B cell (primary cell): Measurements from ENCODE around the gene MAB21L3. TPM values are rescaled to one million over a fixed set of nuclear protein-coding genes. Genes with fewer than 3 reads are reported as not detected.

Source experiments
- ATAC-seq: fragments of 200-7000 bp; cut with Tn5 transposase; one replicate; pipeline ENCODE4 v1.10.0; 2021; ENCODE audit warnings: low read depth, mild to moderate bottlenecking, moderate number of reproducible peaks, moderate library complexity
- CTCF ChIA-PET: fragments of 350-600 bp; sonication (Branson Sonifier 250); formaldehyde crosslinking; loops from one replicate; lab custom pipeline; 2021; ENCODE audit warnings: antibody characterized with exemption, inconsistent platforms; lab: Charles Lee
- POLR2A ChIA-PET: fragments of 350-600 bp; sonication (Branson Sonifier 250); formaldehyde crosslinking; loops from one replicate; lab custom pipeline; 2021; ENCODE audit warnings: antibody characterized with exemption; lab: Charles Lee
- DNase-seq: peaks from one replicate; pipeline ENCODE4 v3.0.0; 2013
- H2AFZ ChIP-seq: 2 replicates; pipeline ENCODE4 v1.6.1; 2012; ENCODE audit warnings: mild to moderate bottlenecking, low read depth, low read length; ENCODE audit not compliant: insufficient read depth, poor library complexity, severe bottlenecking
- H3K27ac ChIP-seq, 2 donors: 1 replicate in 1 of 2; 2 replicates in 1 of 2; pipeline ENCODE4 v1.5.1; 2012 to 2013; ENCODE audit warnings: low read length in 2 of 2, mild to moderate bottlenecking in 2 of 2, moderate library complexity in 1 of 2
- H3K27me3 ChIP-seq, 4 experiments: fragments of 200-600 bp in 1 of 4; sonication (generic) in 1 of 4; replicated peaks in 1 of 4; 1 replicate in 2 of 4; 2 replicates in 2 of 4; pipeline versions ENCODE4 v1.6.1 to v1.7.0; 2013 to 2016; ENCODE audit warnings: low read length in 3 of 4, mild to moderate bottlenecking in 2 of 4, mixed read lengths in 1 of 4, moderate library complexity in 1 of 4; ENCODE audit not compliant: insufficient read depth in 4 of 4, control insufficient read depth in 3 of 4; ENCODE audit errors: control extremely low read depth in 1 of 4
- H3K36me3 ChIP-seq, 2 experiments: replicated peaks in 1 of 2; 1 replicate in 1 of 2; 2 replicates in 1 of 2; pipeline versions ENCODE4 v1.6.1 to v1.7.1; 2013; ENCODE audit warnings: low read length in 1 of 2; ENCODE audit not compliant: insufficient read depth in 2 of 2, control insufficient read depth in 1 of 2; ENCODE audit errors: control extremely low read depth in 1 of 2, extremely low read depth in 1 of 2
- H3K4me1 ChIP-seq, 2 donors: fragments of 200-600 bp in 1 of 2; sonication (generic) in 1 of 2; 1 replicate in 1 of 2; 2 replicates in 1 of 2; pipeline versions ENCODE4 v1.5.1 to v1.6.1; 2013 to 2017; ENCODE audit warnings: low read length in 2 of 2; ENCODE audit not compliant: control insufficient read depth in 2 of 2, insufficient read depth in 2 of 2
- H3K4me2 ChIP-seq: replicated peaks from 2 replicates; pipeline ENCODE3; 2012; ENCODE audit warnings: mild to moderate bottlenecking, low read depth, low read length; ENCODE audit not compliant: poor library complexity, severe bottlenecking
- H3K4me3 ChIP-seq, 5 experiments: fragments of 200-600 bp in 1 of 5; sonication (generic) in 1 of 5; 1 replicate in 3 of 5; 2 replicates in 2 of 5; pipeline versions ENCODE4 v1.5.1 to v1.7.0; 2011 to 2016; ENCODE audit warnings: low read length in 4 of 5, mild to moderate bottlenecking in 4 of 5, low read depth in 2 of 5, control low read depth in 1 of 5, moderate library complexity in 1 of 5; ENCODE audit not compliant: insufficient read depth in 1 of 5; ENCODE audit errors: control extremely low read depth in 1 of 5, extremely low read depth in 1 of 5
- H3K79me2 ChIP-seq: fragments of 200-600 bp; sonication (generic); one replicate; pipeline ENCODE4 v1.6.0; 2016; ENCODE audit warnings: low read length; ENCODE audit not compliant: control insufficient read depth, insufficient read depth
- H3K9ac ChIP-seq: fragments of 200-600 bp; sonication (generic); 2 replicates; pipeline ENCODE4 v1.6.1; 2017; ENCODE audit warnings: mild to moderate bottlenecking, low read length, moderate library complexity
- H3K9me3 ChIP-seq, 3 donors: one replicate each; pipeline versions ENCODE4 v1.6.1 to v1.7.1; 2013; ENCODE audit warnings: low read length in 2 of 3; ENCODE audit not compliant: control insufficient read depth in 2 of 3, insufficient read depth in 1 of 3; ENCODE audit errors: control extremely low read depth in 1 of 3
- H4K20me1 ChIP-seq: 2 replicates; pipeline ENCODE4 v1.6.0; 2012; ENCODE audit warnings: mild to moderate bottlenecking, low read length; ENCODE audit not compliant: insufficient read depth, control insufficient read depth, poor library complexity, severe bottlenecking
- H3K27ac Mint-ChIP-seq: one replicate; pipeline ENCODE4 v1.8.0; 2021; ENCODE audit warnings: mixed read lengths
- H3K27me3 Mint-ChIP-seq: one replicate; pipeline ENCODE4 v1.8.0; 2021; ENCODE audit warnings: mixed read lengths
- H3K4me1 Mint-ChIP-seq: one replicate; pipeline ENCODE4 v1.8.0; 2021; ENCODE audit warnings: mixed read lengths
- H3K4me3 Mint-ChIP-seq: one replicate; pipeline ENCODE4 v1.8.0; 2021; ENCODE audit warnings: mixed read lengths
- H3K9me3 Mint-ChIP-seq: one replicate; pipeline ENCODE4 v1.8.0; 2022; ENCODE audit warnings: mixed read lengths; ENCODE audit not compliant: insufficient read depth
- CTCF ChIP-seq: fragments of 200-600 bp; IDR thresholded peaks from one replicate; pipeline ENCODE4 v1.8.0; 2022; ENCODE audit warnings: antibody characterized with exemption, mild to moderate bottlenecking
- EZH2 ChIP-seq: IDR thresholded peaks from 2 replicates; pipeline ENCODE4 v1.6.1; 2012; ENCODE audit warnings: borderline replicate concordance, low read depth, mild to moderate bottlenecking, moderate library complexity, low read length; ENCODE audit not compliant: insufficient read depth, poor library complexity, severe bottlenecking
- WGBS: methylation state at CpG from one replicate; pipeline ENCODE4 v1.1.5; 2013; ENCODE audit warnings: missing lambda C conversion rate; ENCODE audit not compliant: insufficient coverage; 5-methylcytosine and 5-hydroxymethylcytosine counted together
- intact Hi-C: fragments of 100-400 bp; cut with micrococcal nuclease; formaldehyde crosslinking; loops from one replicate; pipeline ENCODE4 v1.10.0; 2022
- polyA plus RNA-seq: library from polyadenylated mRNA; depleted of rRNA; stranded (reverse); fragments of >200 nt; gene quantifications from 2 replicates; pipeline ENCODE4 v1.2.3, GENCODE V29; 2012
- total RNA-seq, 2 donors: library from RNA; stranded (reverse); fragments of 120-200 nt in 1 of 2; gene quantifications; 1 replicate in 1 of 2; 2 replicates in 1 of 2; pipeline versions ENCODE4 v1.2.3 to v1.2.4, GENCODE V29; 2013 to 2022

The MAB21L3 gene
- total and polyA plus RNA-seq, 2 donors (not counting 1 experiment from before 2014, with no cell fraction given), result not detected

- Histone ChIP-seq H3K27me3 (peaks cover 0 to 11% (median 2%) of the 10 kb centered on the region in 4 experiments), H4K20me1 (no peaks in the 10 kb centered on the region), H3K36me3 (no peaks in the 10 kb centered on the region), H3K9me3 (no peaks in the 10 kb centered on the region), H2AFZ (no peak overlapping the region), H3K4me1 (no peaks in the 10 kb centered on the region), H3K79me2 (no peaks in the 10 kb centered on the region), H3K9ac (no peak overlapping the region), H3K4me2 (no peak overlapping the region), H3K27ac (no peak overlapping the region), H3K4me3 (no peak overlapping the region)
- no peak for DNase-seq
- CTCF ChIA-PET, result no interaction called here
- TF ChIP-seq CTCF (no peak), EZH2 (no peak)
- H3K9me3 Mint-ChIP-seq, result no peaks in the 10 kb centered on the region
- no peak overlapping the region for H3K27ac Mint-ChIP-seq
- intact Hi-C loops, result no loop called here
- H3K27me3 Mint-ChIP-seq, result peaks cover 24% of the 10 kb centered on the region
- POLR2A ChIA-PET, result no interaction called here
- H3K4me3 Mint-ChIP-seq, result no peak overlapping the region
- WGBS, result 100% methylated on average over 1 of the region's 4 CpGs
- no peak for ATAC-seq
- H3K4me1 Mint-ChIP-seq, result no peaks in the 10 kb centered on the region
Measured at GRCh38 chr1:116115476-116116439, 4.6 kb downstream of the MAB21L3 start.

- H3K9ac ChIP-seq, result no peak overlapping the region
- no peak overlapping the region for H2AFZ ChIP-seq
- H3K4me3 Mint-ChIP-seq, result no peak overlapping the region
- intact Hi-C loops, result no loop called here
- H3K4me2 ChIP-seq, result no peak overlapping the region
- DNase-seq (no peak), ATAC-seq (no peak)
- peaks cover 22% of the 10 kb centered on the region for H3K27me3 Mint-ChIP-seq
- no peak overlapping the region for H3K27ac ChIP-seq
- TF ChIP-seq CTCF, result no peak
- TF ChIP-seq EZH2, result no peak
- no peak overlapping the region for H3K4me3 ChIP-seq
- H3K36me3 ChIP-seq, result no peaks in the 10 kb centered on the region
- H3K27me3 ChIP-seq, result peaks cover 0 to 3% (median 0%) of the 10 kb centered on the region in 4 experiments
- CTCF ChIA-PET, result interaction anchor here (1.5 kb wide), 1 partner anchor 12 kb away, joined by 4 read pairs; no protein-coding TSS in a partner anchor
- H4K20me1 ChIP-seq, result no peaks in the 10 kb centered on the region
- H3K79me2 ChIP-seq, result no peaks in the 10 kb centered on the region
- H3K4me1 ChIP-seq, result no peaks in the 10 kb centered on the region
- H3K9me3 ChIP-seq, result no peaks in the 10 kb centered on the region
- H3K27ac Mint-ChIP-seq, result no peak overlapping the region
- POLR2A ChIA-PET, result no interaction called here
- H3K4me1 Mint-ChIP-seq, result no peaks in the 10 kb centered on the region
- H3K9me3 Mint-ChIP-seq, result no peaks in the 10 kb centered on the region
- WGBS, result 92% methylated on average over 3 of the region's 3 CpGs
Measured at GRCh38 chr1:116118471-116118870, 7.3 kb downstream of the MAB21L3 start.
